ENCODE results near the gene XPR1.

Gene XPR1

GRCh38 chr1:180893614-180894013 lies 261.8 kb downstream of the XPR1 start:
- Histone ChIP-seq H3K9ac (no peak overlapping the region), H3K27ac (no peak overlapping the region), H3K9me3 (ENCODE audit: control insufficient read depth, low read length) (no peaks in the 10 kb centered on the region), H3K4me3 (ENCODE audit: low read depth, low read length) (no peak overlapping the region), H3K79me2 (no peaks in the 10 kb centered on the region), H3K4me2 (ENCODE audit: low read length) (no peak overlapping the region), H2AFZ (no peak overlapping the region), H3K27me3 (ENCODE audit: control insufficient read depth, insufficient read depth, low read length) (no peaks in the 10 kb centered on the region), H3K4me1 (no peaks in the 10 kb centered on the region), H3K36me3 (ENCODE audit: control insufficient read depth, insufficient read depth, low read length) (no peaks in the 10 kb centered on the region)
- TF ChIP-seq CTCF (IDR thresholded peaks at IDR 0.05): no peak

- no peak overlapping the region for H3K4me2 ChIP-seq (ENCODE audit: low read length)
- no peak overlapping the region for H2AFZ ChIP-seq
- no peak overlapping the region for H3K27ac ChIP-seq
- no peak for TF ChIP-seq CTCF (IDR thresholded peaks at IDR 0.05)
- no peaks in the 10 kb centered on the region for H3K4me1 ChIP-seq
- H3K27me3 ChIP-seq (ENCODE audit: control insufficient read depth, insufficient read depth, low read length): no peaks in the 10 kb centered on the region
- no peak overlapping the region for H3K9ac ChIP-seq
- H3K9me3 ChIP-seq (ENCODE audit: control insufficient read depth, low read length): no peaks in the 10 kb centered on the region
- H3K4me3 ChIP-seq (ENCODE audit: low read depth, low read length): no peak overlapping the region
- no peaks in the 10 kb centered on the region for H3K79me2 ChIP-seq
- no peaks in the 10 kb centered on the region for H3K36me3 ChIP-seq (ENCODE audit: control insufficient read depth, insufficient read depth, low read length)
These were observed 264.3 kb downstream of the XPR1 start for GRCh38 chr1:180896161-180896560.

- H3K27ac ChIP-seq: no peak overlapping the region
- no peak overlapping the region for H3K4me2 ChIP-seq (ENCODE audit: low read length)
- H3K36me3 ChIP-seq (ENCODE audit: control insufficient read depth, insufficient read depth, low read length): no peaks in the 10 kb centered on the region
- TF ChIP-seq CTCF (IDR thresholded peaks at IDR 0.05): no peak
- H3K4me1 ChIP-seq: no peaks in the 10 kb centered on the region
- no peaks in the 10 kb centered on the region for H3K79me2 ChIP-seq
- no peak overlapping the region for H2AFZ ChIP-seq
- no peaks in the 10 kb centered on the region for H3K9me3 ChIP-seq (ENCODE audit: control insufficient read depth, low read length)
- no peaks in the 10 kb centered on the region for H3K27me3 ChIP-seq (ENCODE audit: control insufficient read depth, insufficient read depth, low read length)
- H3K4me3 ChIP-seq (ENCODE audit: low read depth, low read length): no peak overlapping the region
- no peak overlapping the region for H3K9ac ChIP-seq
These were observed 266.8 kb downstream of the XPR1 start for GRCh38 chr1:180898441-180899219.

GRCh38 chr1:180899262-180899661 lies 267.4 kb downstream of the XPR1 start:
- no peaks in the 10 kb centered on the region for H3K79me2 ChIP-seq
- H3K27ac ChIP-seq: no peak overlapping the region
- no peak overlapping the region for H2AFZ ChIP-seq
- no peaks in the 10 kb centered on the region for H3K9me3 ChIP-seq (ENCODE audit: control insufficient read depth, low read length)
- TF ChIP-seq CTCF (IDR thresholded peaks at IDR 0.05): no peak
- H3K9ac ChIP-seq: no peak overlapping the region
- H3K36me3 ChIP-seq (ENCODE audit: control insufficient read depth, insufficient read depth, low read length): no peaks in the 10 kb centered on the region
- no peak overlapping the region for H3K4me2 ChIP-seq (ENCODE audit: low read length)
- no peak overlapping the region for H3K4me3 ChIP-seq (ENCODE audit: low read depth, low read length)
- no peaks in the 10 kb centered on the region for H3K4me1 ChIP-seq
- no peaks in the 10 kb centered on the region for H3K27me3 ChIP-seq (ENCODE audit: control insufficient read depth, insufficient read depth, low read length)
